Right atrium auricular region (tissue), 2 donors: Measurements from ENCODE around the gene CTSV. TPM values are rescaled to one million over a fixed set of nuclear protein-coding genes. Genes with fewer than 3 reads are reported as not detected.
"Not testable (repeated sequence)": the region's sequence is repeated elsewhere in the genome, so short reads cannot be mapped to it uniquely, and the experiment has no call there.

Experiments
- DNase-seq: peaks from one replicate; pipeline ENCODE4 v3.0.0-alpha.2; 2019; ENCODE audit warnings: low spot score
- H3K27ac ChIP-seq, 2 donors: fragments of 200-600 bp; sonication (generic); 1 replicate in 1 of 2; 2 replicates in 1 of 2; pipeline ENCODE4 v1.5.1; 2016 to 2019
- H3K27me3 ChIP-seq, 2 donors: fragments of 200-600 bp; sonication (generic); one replicate each; pipeline versions ENCODE4 v1.5.1 to v1.6.0; 2017 to 2019
- H3K36me3 ChIP-seq: fragments of 200-600 bp; sonication (generic); one replicate; pipeline ENCODE4 v1.5.1; 2016
- H3K4me1 ChIP-seq, 2 donors: fragments of 200-600 bp; sonication (generic); one replicate each; pipeline versions ENCODE4 v1.5.1 to v1.6.0; 2017 to 2019
- H3K4me3 ChIP-seq, 2 donors: fragments of 200-600 bp; sonication (generic); 1 replicate in 1 of 2; 2 replicates in 1 of 2; pipeline ENCODE4 v1.5.1; 2017 to 2019; ENCODE audit warnings: mild to moderate bottlenecking in 1 of 2, moderate library complexity in 1 of 2
- H3K9me3 ChIP-seq, 2 donors: fragments of 200-600 bp; sonication (generic); one replicate each; pipeline ENCODE4 v1.5.1; 2019
- total RNA-seq, 2 donors: library from RNA; depleted of rRNA; stranded (reverse); fragments of >200 nt; gene quantifications; one replicate each; pipeline ENCODE4 v1.1.0, GENCODE V29; 2016
- TF ChIP-seq, protein P1 (sequence below), 2 donors: fragments of 200-600 bp; sonication (generic); IDR thresholded peaks; one replicate each; pipeline ENCODE4 v1.5.1; 2019; ENCODE audit warnings: antibody characterized with exemption in 2 of 2

CTSV gene
- total RNA-seq, 2 donors from 2014 or later = not detected

DNA sequence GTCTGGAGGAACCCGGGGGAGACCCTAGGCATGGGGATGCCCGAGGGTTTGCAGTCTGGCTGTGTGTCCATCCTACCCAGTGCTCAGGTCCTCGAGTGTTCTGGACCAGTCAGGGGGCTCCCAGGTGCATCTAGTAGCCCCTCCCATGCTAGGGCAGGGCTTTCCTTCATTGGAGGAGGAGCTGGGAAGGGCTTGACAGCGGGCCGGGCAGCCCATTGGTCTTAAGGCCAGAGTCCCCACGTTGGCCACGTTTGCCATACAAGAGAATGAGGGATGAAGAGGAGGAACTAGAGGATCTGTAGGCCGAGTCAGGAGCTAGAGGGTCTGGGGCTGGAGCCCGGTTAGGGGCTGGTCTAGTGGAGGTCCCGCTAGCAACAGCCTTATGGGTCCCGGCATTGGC, 37.3 kb upstream of the CTSV start:
- TF ChIP-seq, protein P1, sequence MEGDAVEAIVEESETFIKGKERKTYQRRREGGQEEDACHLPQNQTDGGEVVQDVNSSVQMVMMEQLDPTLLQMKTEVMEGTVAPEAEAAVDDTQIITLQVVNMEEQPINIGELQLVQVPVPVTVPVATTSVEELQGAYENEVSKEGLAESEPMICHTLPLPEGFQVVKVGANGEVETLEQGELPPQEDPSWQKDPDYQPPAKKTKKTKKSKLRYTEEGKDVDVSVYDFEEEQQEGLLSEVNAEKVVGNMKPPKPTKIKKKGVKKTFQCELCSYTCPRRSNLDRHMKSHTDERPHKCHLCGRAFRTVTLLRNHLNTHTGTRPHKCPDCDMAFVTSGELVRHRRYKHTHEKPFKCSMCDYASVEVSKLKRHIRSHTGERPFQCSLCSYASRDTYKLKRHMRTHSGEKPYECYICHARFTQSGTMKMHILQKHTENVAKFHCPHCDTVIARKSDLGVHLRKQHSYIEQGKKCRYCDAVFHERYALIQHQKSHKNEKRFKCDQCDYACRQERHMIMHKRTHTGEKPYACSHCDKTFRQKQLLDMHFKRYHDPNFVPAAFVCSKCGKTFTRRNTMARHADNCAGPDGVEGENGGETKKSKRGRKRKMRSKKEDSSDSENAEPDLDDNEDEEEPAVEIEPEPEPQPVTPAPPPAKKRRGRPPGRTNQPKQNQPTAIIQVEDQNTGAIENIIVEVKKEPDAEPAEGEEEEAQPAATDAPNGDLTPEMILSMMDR (IDR thresholded peaks at IDR 0.05) = no peak
- no peaks in the 10 kb centered on the region for H3K27me3 ChIP-seq
- no peaks in the 10 kb centered on the region for H3K36me3 ChIP-seq
- no peak overlapping the region for H3K4me3 ChIP-seq
- no peaks in the 10 kb centered on the region for H3K9me3 ChIP-seq
- H3K4me1 ChIP-seq = no peaks in the 10 kb centered on the region
- no peak overlapping the region for H3K27ac ChIP-seq
- no peak for DNase-seq

DNA sequence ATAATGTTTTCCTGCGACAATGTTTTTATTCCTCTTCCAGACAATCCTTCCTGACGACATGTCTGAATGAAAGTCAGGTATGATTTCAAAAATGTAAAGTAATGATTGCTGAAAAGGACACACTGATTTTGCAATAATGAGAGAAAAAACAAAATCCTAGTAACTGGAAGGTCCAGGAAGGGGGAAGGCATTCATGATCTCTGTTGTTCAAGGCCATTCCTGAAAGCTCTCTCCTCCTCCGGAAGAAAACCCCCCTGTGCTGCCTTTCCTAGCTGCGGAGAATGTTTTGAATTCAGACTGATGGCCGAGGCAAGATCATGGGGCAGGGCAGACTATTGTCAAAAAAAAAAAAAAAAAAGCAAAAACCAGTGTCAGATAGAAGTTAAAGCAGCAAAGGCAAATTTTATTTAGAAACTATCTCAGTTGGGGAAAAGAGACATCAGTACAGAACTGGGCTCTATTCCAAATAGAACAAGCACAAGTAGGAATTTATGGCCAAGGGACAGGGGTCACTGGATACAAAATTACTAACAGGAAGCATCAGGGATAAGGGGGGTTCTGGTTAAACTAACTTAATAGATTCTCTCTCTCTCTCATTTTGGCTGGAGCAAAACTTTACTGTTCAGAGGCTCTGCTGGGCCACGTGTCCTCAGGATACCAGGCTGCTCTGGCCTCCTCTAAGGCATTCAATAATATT, 36.5 kb upstream of the CTSV start:
- Histone ChIP-seq H3K27me3 (no peaks in the 10 kb centered on the region), H3K9me3 (no peaks in the 10 kb centered on the region), H3K27ac (no peak overlapping the region)

DNA sequence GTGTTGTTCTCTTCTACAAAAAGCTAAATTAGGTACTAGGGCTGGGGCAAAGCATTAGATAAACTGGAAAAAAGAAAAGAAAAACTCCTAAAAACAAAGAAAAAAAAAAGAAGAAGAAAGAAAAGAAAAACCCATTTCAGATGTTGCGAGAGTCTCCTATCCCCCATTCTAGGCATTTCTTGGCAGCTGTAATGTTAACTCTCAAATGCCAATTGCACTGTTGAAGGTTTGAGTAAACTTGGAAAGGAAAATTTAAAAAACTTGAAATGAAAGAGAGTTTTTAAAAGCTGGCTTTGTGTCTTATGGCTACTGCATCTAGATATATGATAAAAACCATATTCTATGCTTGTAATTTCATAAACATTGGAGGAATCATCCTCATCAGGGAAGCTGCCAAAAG, 34.6 kb upstream of the CTSV start:
- TF ChIP-seq, protein P1 (IDR thresholded peaks at IDR 0.05) = no peak
- Histone ChIP-seq H3K4me1 (no peaks in the 10 kb centered on the region), H3K27me3 (no peaks in the 10 kb centered on the region), H3K27ac (no peak overlapping the region), H3K36me3 (no peaks in the 10 kb centered on the region), H3K4me3 (no peak overlapping the region), H3K9me3 (no peaks in the 10 kb centered on the region)
- no peak for DNase-seq

More for the DNA sequence above, 36.5 kb upstream of the CTSV start:
- no peak for DNase-seq
- H3K4me1 ChIP-seq = no peaks in the 10 kb centered on the region
- H3K4me3 ChIP-seq = no peak overlapping the region
- no peaks in the 10 kb centered on the region for H3K36me3 ChIP-seq
- TF ChIP-seq, protein P1 (IDR thresholded peaks at IDR 0.05) = no peak

DNA sequence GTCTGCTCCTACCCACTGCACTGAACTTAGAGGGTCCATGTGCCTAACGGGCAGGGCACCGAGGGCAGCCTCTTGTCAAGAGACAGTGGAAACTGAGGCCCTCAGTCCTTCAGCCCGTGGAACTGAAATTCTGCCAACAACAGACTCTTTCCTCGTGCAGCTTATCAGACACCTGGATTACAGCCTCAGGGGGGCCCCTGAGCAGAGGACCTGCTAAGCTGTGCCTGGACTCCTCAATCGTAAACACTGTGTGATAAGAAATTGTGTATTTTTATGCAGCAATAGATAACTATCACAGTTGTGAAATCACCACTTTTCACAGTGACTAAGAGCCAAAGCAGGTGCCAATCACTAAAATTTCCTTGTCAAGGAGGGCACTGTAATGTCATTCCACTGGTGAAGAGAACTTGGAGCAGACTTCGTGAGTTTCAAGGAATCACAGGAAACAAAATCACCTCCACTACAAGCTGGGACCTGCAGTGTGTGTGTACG, 33.4 kb upstream of the CTSV start:
- Histone ChIP-seq H3K27me3 (no peaks in the 10 kb centered on the region), H3K4me1 (no peaks in the 10 kb centered on the region), H3K9me3 (no peaks in the 10 kb centered on the region), H3K4me3 (no peak overlapping the region), H3K36me3 (no peaks in the 10 kb centered on the region), H3K27ac (no peak overlapping the region)
- no peak for DNase-seq
- TF ChIP-seq, protein P1 (IDR thresholded peaks at IDR 0.05) = no peak

DNA sequence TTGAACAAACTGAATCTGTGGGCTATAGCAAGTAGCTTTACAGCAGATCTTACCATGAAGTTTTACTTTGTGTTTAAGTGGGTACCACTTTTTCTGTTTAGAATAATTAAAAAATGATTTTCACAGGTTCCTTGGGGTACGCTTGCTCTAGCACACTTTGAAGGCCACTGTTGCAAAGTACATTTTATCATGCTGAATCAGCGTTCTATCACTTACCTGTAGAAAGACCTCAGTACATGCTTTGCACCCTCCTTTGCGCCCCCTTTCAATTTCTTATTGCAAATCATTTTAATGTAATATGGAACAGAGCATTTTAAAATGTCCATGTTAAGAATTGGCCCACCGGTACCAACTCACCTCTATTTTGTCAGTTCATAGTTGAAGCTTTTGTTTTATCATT, 31.4 kb upstream of the CTSV start:
- H3K27me3 ChIP-seq, H3K36me3 ChIP-seq, H3K27ac ChIP-seq, H3K4me3 ChIP-seq, H3K4me1 ChIP-seq, H3K9me3 ChIP-seq, DNase-seq: not testable (repeated sequence)

DNA sequence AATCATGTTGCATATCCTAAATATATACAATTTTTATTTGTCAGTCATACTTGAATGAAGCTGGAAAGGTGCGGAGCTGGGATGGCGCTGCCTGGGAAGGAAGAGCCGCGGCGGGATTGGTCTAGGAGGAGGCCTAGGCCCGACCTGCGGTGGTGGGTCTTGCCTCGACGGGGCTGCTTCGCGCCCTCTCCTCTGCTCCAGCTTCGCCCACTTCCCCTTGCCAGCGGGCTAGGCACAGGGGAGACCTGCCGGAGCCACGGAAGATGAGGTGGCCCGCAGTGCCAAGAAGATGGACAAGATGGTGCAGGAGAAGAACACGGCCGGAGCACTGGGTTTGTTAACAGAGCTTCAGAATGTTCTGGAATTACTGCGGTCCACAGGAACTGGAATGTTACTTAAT, 28.5 kb upstream of the CTSV start:
- no peak for DNase-seq
- TF ChIP-seq, protein P1 (IDR thresholded peaks at IDR 0.05) = no peak
- Histone ChIP-seq H3K4me3 (no peak overlapping the region), H3K27ac (no peak overlapping the region), H3K9me3 (peaks cover 0 to 4% of the 10 kb centered on the region in 2 donors), H3K27me3 (no peaks in the 10 kb centered on the region), H3K36me3 (no peaks in the 10 kb centered on the region), H3K4me1 (no peaks in the 10 kb centered on the region)
